Measurements from ENCODE around the gene MS4A12.

DNA sequence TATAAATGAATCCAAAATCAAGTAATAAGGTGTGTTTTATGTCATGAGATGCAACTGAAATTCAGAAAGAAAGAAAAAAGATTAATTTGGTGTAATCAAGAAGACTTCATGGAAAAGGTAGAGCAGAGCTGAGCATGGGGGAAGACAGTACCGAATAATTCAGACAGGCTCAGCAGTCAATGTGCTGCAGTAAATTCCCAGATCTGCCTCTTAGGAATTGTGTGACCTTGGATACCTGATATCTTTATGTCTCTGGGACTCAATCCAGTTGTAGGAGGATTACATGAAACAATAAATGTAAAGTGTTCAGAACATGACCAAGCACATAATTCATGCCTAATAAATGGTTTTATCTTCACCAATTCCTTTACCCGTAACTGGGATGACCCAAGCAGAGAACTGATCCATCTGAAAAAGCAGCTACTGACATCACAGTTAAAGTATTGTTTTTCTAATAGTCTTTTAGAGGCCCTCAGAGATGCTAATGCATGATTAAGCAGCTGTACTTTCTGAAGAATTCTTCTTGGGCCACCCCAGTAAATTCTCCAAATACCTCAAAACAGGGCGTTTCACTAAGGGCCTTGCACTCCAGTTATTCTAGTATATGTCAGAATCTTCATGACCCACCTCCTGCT is 7.8 kb downstream of the MS4A12 start:
- TF ChIP-seq, protein P1, sequence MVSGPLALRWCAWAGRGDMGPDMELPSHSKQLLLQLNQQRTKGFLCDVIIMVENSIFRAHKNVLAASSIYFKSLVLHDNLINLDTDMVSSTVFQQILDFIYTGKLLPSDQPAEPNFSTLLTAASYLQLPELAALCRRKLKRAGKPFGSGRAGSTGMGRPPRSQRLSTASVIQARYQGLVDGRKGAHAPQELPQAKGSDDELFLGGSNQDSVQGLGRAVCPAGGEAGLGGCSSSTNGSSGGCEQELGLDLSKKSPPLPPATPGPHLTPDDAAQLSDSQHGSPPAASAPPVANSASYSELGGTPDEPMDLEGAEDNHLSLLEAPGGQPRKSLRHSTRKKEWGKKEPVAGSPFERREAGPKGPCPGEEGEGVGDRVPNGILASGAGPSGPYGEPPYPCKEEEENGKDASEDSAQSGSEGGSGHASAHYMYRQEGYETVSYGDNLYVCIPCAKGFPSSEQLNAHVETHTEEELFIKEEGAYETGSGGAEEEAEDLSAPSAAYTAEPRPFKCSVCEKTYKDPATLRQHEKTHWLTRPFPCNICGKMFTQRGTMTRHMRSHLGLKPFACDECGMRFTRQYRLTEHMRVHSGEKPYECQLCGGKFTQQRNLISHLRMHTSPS (CRISPR knock-in tag; IDR thresholded peaks at IDR 0.05; ENCODE audit: low read depth): no peak
- no peak for TF ChIP-seq GTF2F1 (IDR thresholded peaks at IDR 0.05; ENCODE audit: low read length)
- TF ChIP-seq, protein P2, sequence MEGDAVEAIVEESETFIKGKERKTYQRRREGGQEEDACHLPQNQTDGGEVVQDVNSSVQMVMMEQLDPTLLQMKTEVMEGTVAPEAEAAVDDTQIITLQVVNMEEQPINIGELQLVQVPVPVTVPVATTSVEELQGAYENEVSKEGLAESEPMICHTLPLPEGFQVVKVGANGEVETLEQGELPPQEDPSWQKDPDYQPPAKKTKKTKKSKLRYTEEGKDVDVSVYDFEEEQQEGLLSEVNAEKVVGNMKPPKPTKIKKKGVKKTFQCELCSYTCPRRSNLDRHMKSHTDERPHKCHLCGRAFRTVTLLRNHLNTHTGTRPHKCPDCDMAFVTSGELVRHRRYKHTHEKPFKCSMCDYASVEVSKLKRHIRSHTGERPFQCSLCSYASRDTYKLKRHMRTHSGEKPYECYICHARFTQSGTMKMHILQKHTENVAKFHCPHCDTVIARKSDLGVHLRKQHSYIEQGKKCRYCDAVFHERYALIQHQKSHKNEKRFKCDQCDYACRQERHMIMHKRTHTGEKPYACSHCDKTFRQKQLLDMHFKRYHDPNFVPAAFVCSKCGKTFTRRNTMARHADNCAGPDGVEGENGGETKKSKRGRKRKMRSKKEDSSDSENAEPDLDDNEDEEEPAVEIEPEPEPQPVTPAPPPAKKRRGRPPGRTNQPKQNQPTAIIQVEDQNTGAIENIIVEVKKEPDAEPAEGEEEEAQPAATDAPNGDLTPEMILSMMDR (CRISPR knock-in tag; IDR thresholded peaks at IDR 0.05): no peak
- no peak for TF ChIP-seq MBNL3 (CRISPR knock-in tag; conservative IDR thresholded peaks at IDR 0.05)
- TF ChIP-seq, protein P3, sequence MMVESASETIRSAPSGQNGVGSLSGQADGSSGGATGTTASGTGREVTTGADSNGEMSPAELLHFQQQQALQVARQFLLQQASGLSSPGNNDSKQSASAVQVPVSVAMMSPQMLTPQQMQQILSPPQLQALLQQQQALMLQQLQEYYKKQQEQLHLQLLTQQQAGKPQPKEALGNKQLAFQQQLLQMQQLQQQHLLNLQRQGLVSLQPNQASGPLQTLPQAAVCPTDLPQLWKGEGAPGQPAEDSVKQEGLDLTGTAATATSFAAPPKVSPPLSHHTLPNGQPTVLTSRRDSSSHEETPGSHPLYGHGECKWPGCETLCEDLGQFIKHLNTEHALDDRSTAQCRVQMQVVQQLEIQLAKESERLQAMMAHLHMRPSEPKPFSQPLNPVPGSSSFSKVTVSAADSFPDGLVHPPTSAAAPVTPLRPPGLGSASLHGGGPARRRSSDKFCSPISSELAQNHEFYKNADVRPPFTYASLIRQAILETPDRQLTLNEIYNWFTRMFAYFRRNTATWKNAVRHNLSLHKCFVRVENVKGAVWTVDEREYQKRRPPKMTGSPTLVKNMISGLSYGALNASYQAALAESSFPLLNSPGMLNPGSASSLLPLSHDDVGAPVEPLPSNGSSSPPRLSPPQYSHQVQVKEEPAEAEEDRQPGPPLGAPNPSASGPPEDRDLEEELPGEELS (CRISPR knock-in tag; IDR thresholded peaks at IDR 0.05): no peak
- no peak for TF ChIP-seq ZNF775 (CRISPR knock-in tag; IDR thresholded peaks at IDR 0.05; ENCODE audit: borderline replicate concordance)

Data from HepG2 (cell line).